ENCODE results near the gene GTF2A2.
A peak's percentile ranks its signal among the peaks of the same experiment; 100 is the strongest.
"Not testable (repeated sequence)": the region's sequence is repeated elsewhere in the genome, so short reads cannot be mapped to it uniquely, and the experiment has no call there.

GTF2A2 gene

GRCh38 chr15:59646277-59646676 lies 11.0 kb downstream of the GTF2A2 start:
- H3K27ac ChIP-seq = no peak overlapping the region
- no peak for TF ChIP-seq CTCF (IDR thresholded peaks at IDR 0.05)
- H3K27me3 ChIP-seq = no peaks in the 10 kb centered on the region
- H3K4me3 ChIP-seq = no peak overlapping the region
- no peaks in the 10 kb centered on the region for H3K9me3 ChIP-seq
- intact Hi-C loops (cut with DNase I; ENCODE audit: low total_unique reads) = no loop called here
- peaks cover 35 to 61% (median 41%) of the 10 kb centered on the region in 3 donors for H3K36me3 ChIP-seq
- DNase-seq = no peak
- H3K4me1 ChIP-seq = no peaks in the 10 kb centered on the region

GRCh38 chr15:59645812-59646211 lies 11.5 kb downstream of the GTF2A2 start:
- intact Hi-C loops (cut with DNase I; ENCODE audit: low total_unique reads); H3K9me3 ChIP-seq; H3K4me1 ChIP-seq; H3K27me3 ChIP-seq; H3K27ac ChIP-seq; H3K4me3 ChIP-seq; DNase-seq: not testable (repeated sequence)
- peaks cover 35 to 62% (median 39%) of the 10 kb centered on the region in 3 donors for H3K36me3 ChIP-seq

- H3K36me3 ChIP-seq = peaks cover 28 to 56% (median 39%) of the 10 kb centered on the region in 3 donors
- no peak for TF ChIP-seq CTCF (IDR thresholded peaks at IDR 0.05)
- no peak for DNase-seq
These were observed 12.6 kb downstream of the GTF2A2 start for GRCh38 chr15:59644756-59645155.

GRCh38 chr15:59642351-59642750 lies 15.0 kb downstream of the GTF2A2 start:
- intact Hi-C loops (cut with DNase I; ENCODE audit: low total_unique reads) = no loop called here
- Histone ChIP-seq H3K27me3 (no peaks in the 10 kb centered on the region), H3K4me1 (no peaks in the 10 kb centered on the region), H3K36me3 (peaks cover 36 to 65% (median 45%) of the 10 kb centered on the region in 3 donors), H3K9me3 (no peaks in the 10 kb centered on the region), H3K27ac (no peak overlapping the region), H3K4me3 (no peak overlapping the region)
- no peak for DNase-seq
- TF ChIP-seq CTCF (IDR thresholded peaks at IDR 0.05) = no peak

More at GRCh38 chr15:59644756-59645155, 12.6 kb downstream of the GTF2A2 start:
- Histone ChIP-seq H3K27ac (no peak overlapping the region), H3K4me3 (no peak overlapping the region), H3K4me1 (no peaks in the 10 kb centered on the region), H3K27me3 (no peaks in the 10 kb centered on the region), H3K9me3 (no peaks in the 10 kb centered on the region)
- intact Hi-C loops (cut with DNase I; ENCODE audit: low total_unique reads) = no loop called here

- H3K27ac ChIP-seq; H3K4me3 ChIP-seq; H3K4me1 ChIP-seq; DNase-seq; H3K27me3 ChIP-seq; H3K9me3 ChIP-seq; intact Hi-C loops (cut with DNase I; ENCODE audit: low total_unique reads): not testable (repeated sequence)
- H3K36me3 ChIP-seq = peaks cover 17 to 54% (median 23%) of the 10 kb centered on the region in 3 donors
These were observed 19.8 kb downstream of the GTF2A2 start for GRCh38 chr15:59637507-59637906.

- Histone ChIP-seq H3K36me3 (peaks cover 17 to 42% (median 19%) of the 10 kb centered on the region in 3 donors), H3K4me1 (no peaks in the 10 kb centered on the region), H3K27me3 (no peaks in the 10 kb centered on the region), H3K27ac (no peak overlapping the region), H3K4me3 (no peak overlapping the region), H3K9me3 (no peaks in the 10 kb centered on the region)
- peak in 1 of 2 donors; percentile 25 for DNase-seq
- TF ChIP-seq CTCF (IDR thresholded peaks at IDR 0.05) = no peak
- intact Hi-C loops (cut with DNase I; ENCODE audit: low total_unique reads) = no loop called here
These were observed 21.1 kb downstream of the GTF2A2 start for GRCh38 chr15:59636184-59636583.

GRCh38 chr15:59632714-59633113 lies 24.6 kb downstream of the GTF2A2 start:
- DNase-seq = no peak
- Histone ChIP-seq H3K27ac (no peak overlapping the region), H3K9me3 (no peaks in the 10 kb centered on the region), H3K27me3 (no peaks in the 10 kb centered on the region), H3K4me1 (no peaks in the 10 kb centered on the region), H3K36me3 (peaks cover 0 to 17% (median 8%) of the 10 kb centered on the region in 3 donors), H3K4me3 (no peak overlapping the region)
- intact Hi-C loops (cut with DNase I; ENCODE audit: low total_unique reads) = no loop called here
- no peak for TF ChIP-seq CTCF (IDR thresholded peaks at IDR 0.05)
